GM23248 (cell line): Measurements from ENCODE around the gene ERC2. TPM values are rescaled to one million over a fixed set of nuclear protein-coding genes. Genes with fewer than 3 reads are reported as not detected.

Experiments used
- DNase-seq: peaks from one replicate; pipeline ENCODE4 v3.0.0-alpha.2; 2015
- H2AFZ ChIP-seq: fragments of 200-600 bp; sonication (generic); 2 replicates; pipeline ENCODE4 v1.6.1; 2016; ENCODE audit warnings: antibody characterized with exemption
- H3F3A ChIP-seq: fragments of 200-600 bp; sonication (generic); 2 replicates; pipeline ENCODE4 v1.6.1; 2016; ENCODE audit warnings: mild to moderate bottlenecking, antibody characterized with exemption, mixed run types; ENCODE audit not compliant: insufficient read depth
- H3K27ac ChIP-seq: fragments of 200-600 bp; sonication (generic); 2 replicates; pipeline ENCODE4 v1.5.1; 2016; ENCODE audit warnings: mild to moderate bottlenecking
- H3K27me3 ChIP-seq: fragments of 200-600 bp; sonication (generic); replicated peaks from 2 replicates; pipeline ENCODE4 v1.6.1; 2016; ENCODE audit warnings: mild to moderate bottlenecking; ENCODE audit not compliant: insufficient read depth
- H3K36me3 ChIP-seq: fragments of 200-600 bp; sonication (generic); 2 replicates; pipeline ENCODE4 v1.6.1; 2016; ENCODE audit warnings: low read depth, mild to moderate bottlenecking
- H3K4me1 ChIP-seq: fragments of 200-600 bp; sonication (generic); 2 replicates; pipeline ENCODE4 v1.6.1; 2016; ENCODE audit warnings: mild to moderate bottlenecking; ENCODE audit not compliant: insufficient read depth
- H3K4me2 ChIP-seq: fragments of 200-600 bp; sonication (generic); one replicate; pipeline ENCODE4 v1.6.1; 2016; ENCODE audit warnings: mild to moderate bottlenecking; ENCODE audit not compliant: unreplicated experiment
- H3K4me3 ChIP-seq: fragments of 200-600 bp; sonication (generic); 2 replicates; pipeline ENCODE4 v1.5.1; 2016; ENCODE audit warnings: mild to moderate bottlenecking
- H3K79me2 ChIP-seq: fragments of 200-600 bp; sonication (generic); 2 replicates; pipeline ENCODE4 v1.6.1; 2016; ENCODE audit warnings: mild to moderate bottlenecking; ENCODE audit not compliant: insufficient read depth
- H3K9ac ChIP-seq: fragments of 200-600 bp; sonication (generic); 2 replicates; pipeline ENCODE4 v1.6.1; 2016; ENCODE audit warnings: mild to moderate bottlenecking
- H3K9me2 ChIP-seq: fragments of 200-600 bp; sonication (generic); 2 replicates; pipeline ENCODE4 v1.6.1; 2016; ENCODE audit warnings: mixed run types, mild to moderate bottlenecking, moderate library complexity; ENCODE audit not compliant: insufficient read depth
- H3K9me3 ChIP-seq: fragments of 200-600 bp; sonication (generic); one replicate; pipeline ENCODE4 v1.6.1; 2017; ENCODE audit warnings: low read depth
- H4K20me1 ChIP-seq: fragments of 200-600 bp; sonication (generic); 2 replicates; pipeline ENCODE4 v1.6.0; 2016; ENCODE audit not compliant: insufficient read depth
- EZH2 ChIP-seq: fragments of 200-600 bp; sonication (generic); IDR thresholded peaks from 2 replicates; pipeline ENCODE4 v1.6.1; 2018; ENCODE audit warnings: antibody characterized with exemption, mild to moderate bottlenecking; ENCODE audit not compliant: insufficient read depth, poor library complexity, severe bottlenecking
- EZH2phosphoT487 ChIP-seq: fragments of 200-600 bp; sonication (generic); IDR thresholded peaks from 2 replicates; pipeline ENCODE4 v1.6.1; 2018; ENCODE audit warnings: antibody characterized with exemption, moderate library complexity, mild to moderate bottlenecking, low read depth; ENCODE audit not compliant: insufficient read depth
- WGBS, 2 experiments: methylation state at CpG; one replicate each; pipeline ENCODE4 v1.1.6; 2015 to 2017; ENCODE audit warnings: low lambda C conversion rate in 2 of 2, low coverage in 1 of 2; ENCODE audit errors: missing lambda C conversion rate in 2 of 2; 5-methylcytosine and 5-hydroxymethylcytosine counted together
- in situ Hi-C: fragments of 300-500 bp; cut with MboI; formaldehyde crosslinking; loops from 2 replicates; pipeline ENCODE4 v1.15.0; 2020
- polyA plus RNA-seq: library from polyadenylated mRNA; unstranded; fragments of >200 nt; fragmentation: Nextera tagmentation; extraction: Ambion mirVana; gene quantifications from 2 replicates; pipeline ENCODE4 v1.2.1, GENCODE V29; 2016
- total RNA-seq: library from RNA; depleted of rRNA; stranded (reverse); fragments of >200 nt; shearing (Covaris generic); gene quantifications from 2 replicates; pipeline ENCODE4 v1.2.3, GENCODE V29; 2014

ERC2 gene
- total and polyA plus RNA-seq, 2 experiments from 2014 or later = not detected

DNA sequence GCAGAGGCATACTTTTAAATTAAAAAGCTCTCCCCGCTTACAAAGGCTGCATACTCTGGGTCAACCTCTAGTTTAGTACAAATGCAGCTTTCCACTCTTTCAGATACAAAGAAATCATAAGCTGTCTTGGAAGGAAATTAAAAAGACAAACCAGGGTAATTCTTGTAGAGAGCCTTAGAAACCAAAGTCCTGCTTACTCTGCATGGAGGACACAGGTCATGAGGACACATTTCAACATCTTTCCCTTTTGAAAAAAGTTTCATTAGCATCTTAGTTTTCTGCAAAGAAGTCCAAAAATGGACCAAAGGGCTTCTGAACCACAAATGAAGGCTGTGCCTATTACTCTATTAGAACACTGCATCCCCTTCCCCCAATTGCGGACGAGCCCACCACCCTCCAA is 930.7 kb downstream of the ERC2 start:
- Histone ChIP-seq H3K4me3 (no peak overlapping the region), H3K4me2 (no peak overlapping the region), H3K27ac (no peak overlapping the region), H3K27me3 (peaks cover 76% of the 10 kb centered on the region), H3K36me3 (no peaks in the 10 kb centered on the region), H3K9me2 (no peaks in the 10 kb centered on the region), H3K9ac (no peak overlapping the region), H3K79me2 (no peaks in the 10 kb centered on the region), H3F3A (no peaks in the 10 kb centered on the region), H3K9me3 (no peaks in the 10 kb centered on the region), H4K20me1 (no peaks in the 10 kb centered on the region), H3K4me1 (no peaks in the 10 kb centered on the region), H2AFZ (no peak overlapping the region)
- in situ Hi-C loops = no loop called here
- no peak for DNase-seq
- no peak for TF ChIP-seq EZH2phosphoT487
- TF ChIP-seq EZH2 = no peak
- 77 to 87% methylated on average over 3 of the region's 3 CpGs for WGBS, 2 experiments

GRCh38 chr3:55537129-55537528 is 931.1 kb downstream of the ERC2 start:
- H3K36me3 ChIP-seq = no peaks in the 10 kb centered on the region
- no peak overlapping the region for H3K4me3 ChIP-seq
- H4K20me1 ChIP-seq = no peaks in the 10 kb centered on the region
- no peak overlapping the region for H3K27ac ChIP-seq
- no peaks in the 10 kb centered on the region for H3K79me2 ChIP-seq
- in situ Hi-C loops = no loop called here
- no peak overlapping the region for H2AFZ ChIP-seq
- H3K4me2 ChIP-seq = no peak overlapping the region
- H3K9me2 ChIP-seq = no peaks in the 10 kb centered on the region
- DNase-seq = no peak
- H3K9me3 ChIP-seq = no peaks in the 10 kb centered on the region
- H3K4me1 ChIP-seq = no peaks in the 10 kb centered on the region
- 64 to 67% methylated on average over 7 of the region's 7 CpGs for WGBS, 2 experiments
- no peak for TF ChIP-seq EZH2phosphoT487
- TF ChIP-seq EZH2 = no peak
- no peaks in the 10 kb centered on the region for H3F3A ChIP-seq
- H3K9ac ChIP-seq = no peak overlapping the region
- peaks cover 75% of the 10 kb centered on the region for H3K27me3 ChIP-seq

DNA sequence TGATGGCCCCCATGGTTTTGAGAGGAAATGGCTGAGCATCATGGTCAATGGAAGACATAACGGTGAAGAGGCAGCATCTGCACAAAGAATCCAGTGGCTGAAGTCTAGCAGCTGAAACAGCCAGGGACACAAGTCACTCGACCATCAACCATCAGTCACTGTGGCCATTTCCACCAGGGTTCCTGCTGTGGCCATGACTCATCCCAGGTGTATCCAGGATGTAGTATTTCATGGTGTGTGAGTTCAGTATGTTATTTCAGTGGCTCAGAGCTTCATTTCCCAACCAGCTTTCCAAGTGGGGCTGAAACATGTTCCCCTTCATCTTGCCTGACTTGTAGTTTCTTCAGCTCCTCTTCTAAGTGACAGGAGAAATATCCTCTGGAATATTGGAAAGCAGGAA is 933.4 kb downstream of the ERC2 start:
- Histone ChIP-seq H3K27ac (no peak overlapping the region), H3F3A (no peaks in the 10 kb centered on the region), H3K9ac (no peak overlapping the region), H2AFZ (no peak overlapping the region), H3K4me1 (no peaks in the 10 kb centered on the region), H3K4me3 (no peak overlapping the region), H3K9me2 (no peaks in the 10 kb centered on the region), H4K20me1 (no peaks in the 10 kb centered on the region), H3K9me3 (no peaks in the 10 kb centered on the region), H3K36me3 (no peaks in the 10 kb centered on the region), H3K79me2 (no peaks in the 10 kb centered on the region), H3K27me3 (peaks cover 63% of the 10 kb centered on the region), H3K4me2 (no peak overlapping the region)
- in situ Hi-C loops = no loop called here
- TF ChIP-seq EZH2 (no peak), EZH2phosphoT487 (no peak)
- no peak for DNase-seq
- WGBS, 2 experiments = 36 to 40% methylated on average over 2 of the region's 2 CpGs

DNA sequence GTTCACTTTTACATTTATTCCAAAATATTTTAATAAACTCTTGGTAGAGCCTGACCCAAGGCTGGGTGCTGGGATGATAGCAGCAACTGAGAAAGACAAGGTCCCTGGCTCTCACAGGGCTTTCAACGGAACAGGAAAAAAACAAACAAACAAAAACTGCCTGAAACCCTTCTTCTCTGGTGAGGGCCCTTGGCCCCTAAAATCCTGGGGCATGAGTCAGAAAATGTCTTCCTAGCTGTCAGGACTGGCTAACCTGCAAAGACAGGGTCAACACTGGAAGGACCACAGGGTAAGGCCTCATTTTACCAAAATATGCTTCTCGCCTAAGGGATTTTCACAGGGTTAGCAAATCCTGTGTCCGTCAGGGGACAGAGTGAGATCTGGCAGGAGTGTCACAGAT is 935.5 kb downstream of the ERC2 start:
- Histone ChIP-seq H3K36me3 (no peaks in the 10 kb centered on the region), H3K9me2 (no peaks in the 10 kb centered on the region), H3K9ac (no peak overlapping the region), H3K4me3 (no peak overlapping the region), H3K4me1 (no peaks in the 10 kb centered on the region), H3K79me2 (no peaks in the 10 kb centered on the region), H2AFZ (no peak overlapping the region), H3K27ac (no peak overlapping the region), H4K20me1 (no peaks in the 10 kb centered on the region), H3K9me3 (no peaks in the 10 kb centered on the region), H3K4me2 (no peak overlapping the region), H3F3A (no peaks in the 10 kb centered on the region), H3K27me3 (peaks cover 64% of the 10 kb centered on the region)
- no peak for TF ChIP-seq EZH2phosphoT487
- no peak for TF ChIP-seq EZH2
- in situ Hi-C loops = no loop called here
- no peak for DNase-seq
- 78 to 88% methylated on average over 3 of the region's 3 CpGs for WGBS, 2 experiments

GRCh38 chr3:55531321-55531720 is 936.9 kb downstream of the ERC2 start:
- Histone ChIP-seq H3K9ac (no peak overlapping the region), H4K20me1 (no peaks in the 10 kb centered on the region), H3K4me3 (no peak overlapping the region), H3K27me3 (peaks cover 67% of the 10 kb centered on the region), H3K36me3 (no peaks in the 10 kb centered on the region), H3K4me1 (no peaks in the 10 kb centered on the region), H3K9me2 (no peaks in the 10 kb centered on the region), H3K9me3 (no peaks in the 10 kb centered on the region), H2AFZ (no peak overlapping the region), H3K4me2 (no peak overlapping the region), H3K79me2 (no peaks in the 10 kb centered on the region), H3K27ac (no peak overlapping the region), H3F3A (no peaks in the 10 kb centered on the region)
- no peak for TF ChIP-seq EZH2phosphoT487
- no peak for TF ChIP-seq EZH2
- 37 to 61% methylated on average over 1 of the region's 1 CpG for WGBS, 2 experiments
- in situ Hi-C loops = no loop called here
- DNase-seq = no peak
